Epithelial cell of esophagus (primary cell): ENCODE data around the gene FARP1.
A peak's percentile ranks its signal among the peaks of the same experiment; 100 is the strongest.

Experiments used
- DNase-seq: peaks from one replicate; pipeline ENCODE4 v3.0.0; 2010; ENCODE audit warnings: low read depth
- H3K4me3 ChIP-seq: 2 replicates; pipeline ENCODE4 v1.5.1; 2011; ENCODE audit warnings: mild to moderate bottlenecking, low read length, control low read depth
- TF ChIP-seq, protein P1 (sequence below): IDR thresholded peaks from 2 replicates; pipeline ENCODE4 v1.5.1; 2011; ENCODE audit warnings: low read depth, mild to moderate bottlenecking, low read length, control low read depth, inconsistent platforms; ENCODE audit not compliant: insufficient read depth; ENCODE audit errors: missing control alignments

FARP1 gene

GRCh38 chr13:98180092-98180491 lies 37.2 kb downstream of the FARP1 start:
- TF ChIP-seq, protein P1, sequence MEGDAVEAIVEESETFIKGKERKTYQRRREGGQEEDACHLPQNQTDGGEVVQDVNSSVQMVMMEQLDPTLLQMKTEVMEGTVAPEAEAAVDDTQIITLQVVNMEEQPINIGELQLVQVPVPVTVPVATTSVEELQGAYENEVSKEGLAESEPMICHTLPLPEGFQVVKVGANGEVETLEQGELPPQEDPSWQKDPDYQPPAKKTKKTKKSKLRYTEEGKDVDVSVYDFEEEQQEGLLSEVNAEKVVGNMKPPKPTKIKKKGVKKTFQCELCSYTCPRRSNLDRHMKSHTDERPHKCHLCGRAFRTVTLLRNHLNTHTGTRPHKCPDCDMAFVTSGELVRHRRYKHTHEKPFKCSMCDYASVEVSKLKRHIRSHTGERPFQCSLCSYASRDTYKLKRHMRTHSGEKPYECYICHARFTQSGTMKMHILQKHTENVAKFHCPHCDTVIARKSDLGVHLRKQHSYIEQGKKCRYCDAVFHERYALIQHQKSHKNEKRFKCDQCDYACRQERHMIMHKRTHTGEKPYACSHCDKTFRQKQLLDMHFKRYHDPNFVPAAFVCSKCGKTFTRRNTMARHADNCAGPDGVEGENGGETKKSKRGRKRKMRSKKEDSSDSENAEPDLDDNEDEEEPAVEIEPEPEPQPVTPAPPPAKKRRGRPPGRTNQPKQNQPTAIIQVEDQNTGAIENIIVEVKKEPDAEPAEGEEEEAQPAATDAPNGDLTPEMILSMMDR = no peak
- H3K4me3 ChIP-seq = no peak overlapping the region
- DNase-seq = peak; percentile 16

- no peak for DNase-seq
- TF ChIP-seq, protein P1 = no peak
- no peak overlapping the region for H3K4me3 ChIP-seq
Observed at GRCh38 chr13:98181111-98181815, 38.4 kb downstream of the FARP1 start.

GRCh38 chr13:98182153-98182552 lies 39.3 kb downstream of the FARP1 start:
- TF ChIP-seq, protein P1 = no peak
- DNase-seq = no peak
- H3K4me3 ChIP-seq = no peak overlapping the region

DNA sequence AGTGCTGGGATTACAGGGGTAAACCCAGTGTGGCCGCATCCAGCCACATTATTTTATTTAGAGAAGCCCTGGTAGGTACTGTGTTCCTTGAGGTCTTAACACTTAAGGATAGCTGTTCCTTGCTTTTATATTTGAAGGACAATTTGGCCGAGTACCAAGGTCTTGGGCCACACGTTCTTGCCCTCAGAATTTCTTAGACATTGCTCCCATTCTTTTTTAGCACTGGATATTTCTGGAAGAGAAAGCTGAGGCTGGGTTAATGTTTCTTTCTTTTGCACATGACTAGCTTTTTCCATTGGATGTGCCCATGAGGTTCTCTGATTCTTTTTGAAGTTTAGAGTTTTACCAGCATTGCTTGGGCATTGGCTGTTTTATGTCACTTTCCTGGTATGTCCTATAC lies 39.7 kb downstream of the FARP1 start:
- H3K4me3 ChIP-seq = no peak overlapping the region
- TF ChIP-seq, protein P1 = no peak
- DNase-seq = no peak

DNA sequence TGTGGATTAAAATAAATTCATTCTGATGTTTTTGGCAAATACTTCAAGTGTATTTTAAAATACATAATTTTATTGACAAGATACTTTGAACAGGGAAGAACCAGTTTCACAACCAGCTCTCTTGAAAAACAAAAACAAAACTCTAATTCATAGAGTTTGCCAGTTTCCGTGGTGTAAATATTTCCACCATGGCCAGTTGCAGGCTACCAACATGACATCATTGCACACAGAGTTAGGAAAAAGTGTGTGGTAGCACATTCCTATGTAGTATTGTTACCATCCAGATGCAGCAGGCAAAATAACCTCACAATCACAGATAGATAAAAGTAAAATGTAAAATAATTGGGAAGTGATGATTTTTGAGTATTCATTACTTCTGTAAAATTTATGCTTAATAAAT lies 41.9 kb downstream of the FARP1 start:
- TF ChIP-seq, protein P1 = no peak
- no peak for DNase-seq
- no peak overlapping the region for H3K4me3 ChIP-seq

DNA sequence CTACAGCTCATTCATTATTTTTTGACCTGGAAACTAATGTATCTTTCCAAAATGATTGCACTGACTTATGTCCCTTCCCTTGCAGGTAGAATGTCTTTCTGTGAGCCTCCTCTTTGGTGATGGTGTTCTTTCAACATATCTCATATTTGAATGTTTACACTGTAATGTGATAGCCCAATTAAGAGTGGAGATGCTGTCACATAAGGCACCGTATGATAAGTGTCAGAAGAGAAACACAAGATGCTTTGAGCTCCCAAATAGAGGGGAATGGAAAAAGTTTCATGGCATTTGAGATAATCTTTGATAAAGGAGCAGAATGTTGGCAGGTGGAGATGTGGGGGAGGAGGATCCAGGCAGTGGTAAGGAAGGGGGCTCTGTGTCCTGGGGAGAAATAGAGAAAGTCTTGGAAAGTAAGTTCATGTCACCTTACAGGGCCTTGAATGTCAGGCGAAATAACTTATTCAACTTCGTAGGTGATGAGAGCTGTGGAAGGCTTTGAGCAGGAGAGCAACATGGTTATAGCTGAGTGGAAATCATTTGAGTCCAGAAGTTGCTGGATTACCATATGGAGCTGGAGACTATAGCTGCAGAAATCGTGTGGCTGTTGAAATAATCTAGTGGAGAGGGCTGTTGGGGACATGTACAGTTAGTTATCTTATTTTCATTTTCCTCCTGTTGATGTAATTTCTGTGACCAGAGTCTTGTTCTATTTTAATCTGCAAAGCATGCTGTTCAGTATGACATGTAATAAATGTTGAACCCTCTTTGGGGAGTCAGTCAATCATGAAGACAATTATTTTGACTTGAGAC lies 44.5 kb downstream of the FARP1 start:
- TF ChIP-seq, protein P1 = no peak
- DNase-seq = no peak
- no peak overlapping the region for H3K4me3 ChIP-seq
